ENCODE results near the gene SYNDIG1. TPM values are rescaled to one million over a fixed set of nuclear protein-coding genes. Genes with fewer than 3 reads are reported as not detected.

Gene SYNDIG1
- total and polyA plus RNA-seq, 2 of the 4 experiments (the other 2 are of a cell fraction) = not detected

DNA sequence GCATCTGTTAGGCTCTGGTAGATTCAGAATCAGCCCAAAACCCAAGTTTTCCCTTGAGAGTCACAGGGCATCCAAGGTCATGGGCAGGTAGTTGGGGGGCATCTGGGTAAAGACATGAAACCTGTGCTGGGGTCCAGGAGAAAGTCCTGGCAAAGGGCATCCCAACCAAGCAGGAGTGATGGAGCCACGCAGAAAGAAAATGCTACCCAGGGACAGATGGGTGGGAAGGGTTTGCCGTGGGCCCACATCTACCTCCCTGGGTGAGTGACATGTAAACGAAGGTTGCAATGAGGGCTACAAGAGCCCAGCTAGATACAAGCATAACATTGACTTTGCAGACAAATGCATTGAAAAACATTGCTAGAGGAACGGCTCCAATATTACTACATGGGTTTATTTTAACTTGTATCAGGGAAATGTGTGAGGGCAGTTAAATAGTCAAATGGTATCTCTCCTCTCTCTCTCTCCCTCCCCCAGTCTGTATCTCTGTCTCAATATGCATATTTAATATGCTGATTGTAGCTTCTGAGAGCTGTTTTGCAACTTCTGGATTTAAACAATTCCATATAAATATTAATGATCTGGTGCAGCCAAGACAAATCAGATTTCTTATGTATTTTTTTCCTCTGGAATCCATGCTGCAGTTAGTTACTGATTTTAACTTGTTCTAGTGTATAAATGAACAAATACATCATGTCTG is 135.7 kb downstream of the SYNDIG1 start:
- no TSS peak for BruUV-seq (replicated peaks)
- Histone ChIP-seq H3K14ac (replicated peaks; ENCODE audit: low read depth, low read length) (no peak overlapping the region), H4K91ac (ENCODE audit: insufficient read depth, low read depth, low read length) (no peak overlapping the region), H4K8ac (ENCODE audit: low read depth in 2 of 2, low read length in 2 of 2) (no peak overlapping the region), H2AFZ (replicated peaks; ENCODE audit: low read length, poor library complexity) (no peak overlapping the region), H3K9ac (ENCODE audit: low read depth, low read length) (no peak overlapping the region), H2BK120ac (ENCODE audit: low read depth, low read length) (no peak overlapping the region), H3K79me1 (ENCODE audit: low read depth in 1 of 2, low read length in 2 of 2) (no peaks in the 10 kb centered on the region), H3K56ac (ENCODE audit: extremely low read depth, insufficient read depth, low read length) (no peak overlapping the region), H3K36me3 (ENCODE audit: control insufficient read depth, insufficient read depth, low read length) (no peaks in the 10 kb centered on the region), H3K27ac (ENCODE audit: insufficient read depth, low read length) (no peak overlapping the region), H3K23ac (ENCODE audit: low read depth, low read length) (no peak overlapping the region), H3K27me3 (ENCODE audit: control insufficient read depth, insufficient read depth, low read length) (peaks cover 10% of the 10 kb centered on the region), H3K18ac (ENCODE audit: low read depth, low read length) (no peak overlapping the region), H3K4me2 (ENCODE audit: low read depth, low read length) (no peak overlapping the region), H2AK9ac (replicated peaks; ENCODE audit: low read depth, low read length, poor library complexity) (no peak overlapping the region), H4K20me1 (ENCODE audit: insufficient read depth, low read length) (no peaks in the 10 kb centered on the region), H4K5ac (ENCODE audit: low read depth, low read length) (no peak overlapping the region), H2AK5ac (ENCODE audit: low read depth, low read length) (no peak overlapping the region), H2BK20ac (ENCODE audit: low read depth, low read length) (no peak overlapping the region), H3K4me3 (ENCODE audit: insufficient read depth, low read depth, low read length) (no peak overlapping the region), H3K4ac (ENCODE audit: low read depth, low read length) (no peak overlapping the region), H3K9me3 (ENCODE audit: control insufficient read depth, insufficient read depth, low read length) (no peaks in the 10 kb centered on the region), H2BK5ac (ENCODE audit: low read depth, low read length, poor library complexity, severe bottlenecking) (no peak overlapping the region), H3K9me1 (ENCODE audit: insufficient read depth, low read length) (no peaks in the 10 kb centered on the region), H2BK15ac (ENCODE audit: low read depth, low read length) (no peak overlapping the region), H3K4me1 (ENCODE audit: control insufficient read depth, insufficient read depth, low read length) (no peaks in the 10 kb centered on the region)
- CTCF ChIA-PET = no interaction called here
- TF ChIP-seq RAD21 (IDR thresholded peaks at IDR 0.05; ENCODE audit: low read length) (no peak), CEBPB (IDR thresholded peaks at IDR 0.05; ENCODE audit: low read depth, low read length) (no peak), BHLHE40 (IDR thresholded peaks at IDR 0.05; ENCODE audit: low read depth, low read length) (no peak), RFX5 (IDR thresholded peaks at IDR 0.05; ENCODE audit: low read depth, low read length) (no peak), MXI1 (IDR thresholded peaks at IDR 0.05; ENCODE audit: borderline replicate concordance, low read depth, low read length) (no peak), POLR2A (IDR thresholded peaks at IDR 0.05; ENCODE audit: low read depth, low read length) (no peak)
- TF ChIP-seq, protein P1, sequence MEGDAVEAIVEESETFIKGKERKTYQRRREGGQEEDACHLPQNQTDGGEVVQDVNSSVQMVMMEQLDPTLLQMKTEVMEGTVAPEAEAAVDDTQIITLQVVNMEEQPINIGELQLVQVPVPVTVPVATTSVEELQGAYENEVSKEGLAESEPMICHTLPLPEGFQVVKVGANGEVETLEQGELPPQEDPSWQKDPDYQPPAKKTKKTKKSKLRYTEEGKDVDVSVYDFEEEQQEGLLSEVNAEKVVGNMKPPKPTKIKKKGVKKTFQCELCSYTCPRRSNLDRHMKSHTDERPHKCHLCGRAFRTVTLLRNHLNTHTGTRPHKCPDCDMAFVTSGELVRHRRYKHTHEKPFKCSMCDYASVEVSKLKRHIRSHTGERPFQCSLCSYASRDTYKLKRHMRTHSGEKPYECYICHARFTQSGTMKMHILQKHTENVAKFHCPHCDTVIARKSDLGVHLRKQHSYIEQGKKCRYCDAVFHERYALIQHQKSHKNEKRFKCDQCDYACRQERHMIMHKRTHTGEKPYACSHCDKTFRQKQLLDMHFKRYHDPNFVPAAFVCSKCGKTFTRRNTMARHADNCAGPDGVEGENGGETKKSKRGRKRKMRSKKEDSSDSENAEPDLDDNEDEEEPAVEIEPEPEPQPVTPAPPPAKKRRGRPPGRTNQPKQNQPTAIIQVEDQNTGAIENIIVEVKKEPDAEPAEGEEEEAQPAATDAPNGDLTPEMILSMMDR (conservative IDR thresholded peaks at IDR 0.05; ENCODE audit: low read depth, low read length) = no peak
- TF ChIP-seq, protein P2, sequence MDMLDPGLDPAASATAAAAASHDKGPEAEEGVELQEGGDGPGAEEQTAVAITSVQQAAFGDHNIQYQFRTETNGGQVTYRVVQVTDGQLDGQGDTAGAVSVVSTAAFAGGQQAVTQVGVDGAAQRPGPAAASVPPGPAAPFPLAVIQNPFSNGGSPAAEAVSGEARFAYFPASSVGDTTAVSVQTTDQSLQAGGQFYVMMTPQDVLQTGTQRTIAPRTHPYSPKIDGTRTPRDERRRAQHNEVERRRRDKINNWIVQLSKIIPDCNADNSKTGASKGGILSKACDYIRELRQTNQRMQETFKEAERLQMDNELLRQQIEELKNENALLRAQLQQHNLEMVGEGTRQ (IDR thresholded peaks at IDR 0.05; ENCODE audit: low read depth, low read length) = no peak
- dilution Hi-C loops (cut with HindIII; ENCODE audit: low sequenced_read_pairs, unreplicated experiment) = no loop called here
- WGBS, 2 experiments (ENCODE audit: extremely low coverage in 2 of 2, insufficient read length in 1 of 2) = no CpG with 5 or more reads among the region's 4 CpGs
- in situ Hi-C loops (cut with MboI; ENCODE audit: low sequenced_read_pairs) = no loop called here
- DNase-seq (no peak), ATAC-seq (ENCODE audit: low read depth) (no peak)
- POLR2A ChIA-PET (ENCODE audit: unreplicated experiment) = no interaction called here
- intact Hi-C loops (cut with micrococcal nuclease) = no loop called here

Measured in IMR-90 (cell line).